OCI-M2 (cell line): Measurements from ENCODE around the gene ENKUR.
"Not testable (repeated sequence)": the region's sequence is repeated elsewhere in the genome, so short reads cannot be mapped to it uniquely, and the experiment has no call there.

Experiments
- DNase-seq: peaks from one replicate; lab custom pipeline; 2025; ENCODE audit not compliant: unreplicated experiment; lab: John Stamatoyannopoulos, UW

ENKUR gene

DNA sequence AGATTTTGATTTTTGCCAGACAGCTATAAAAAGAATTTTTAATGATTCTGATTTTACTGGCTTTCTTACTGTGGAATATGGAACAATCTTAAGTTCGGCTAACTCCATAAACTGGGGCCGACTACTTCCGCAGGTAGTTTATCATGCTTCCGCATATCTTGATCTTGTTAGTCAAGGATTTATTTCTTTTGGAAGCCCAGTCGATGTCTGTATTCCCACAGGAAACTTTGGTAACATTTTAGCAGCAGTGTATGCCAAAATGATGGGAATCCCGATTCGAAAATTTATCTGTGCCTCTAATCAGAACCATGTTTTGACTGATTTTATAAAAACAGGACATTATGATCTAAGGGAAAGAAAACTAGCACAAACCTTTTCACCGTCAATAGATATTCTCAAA is 8.6 kb upstream of the ENKUR start:
- DNase-seq, result no peak

- no peak for DNase-seq
Observed at GRCh38 chr10:25023278-25023677, 7.3 kb upstream of the ENKUR start.

GRCh38 chr10:25018703-25019102 is 2.7 kb upstream of the ENKUR start:
- no peak for DNase-seq

DNA sequence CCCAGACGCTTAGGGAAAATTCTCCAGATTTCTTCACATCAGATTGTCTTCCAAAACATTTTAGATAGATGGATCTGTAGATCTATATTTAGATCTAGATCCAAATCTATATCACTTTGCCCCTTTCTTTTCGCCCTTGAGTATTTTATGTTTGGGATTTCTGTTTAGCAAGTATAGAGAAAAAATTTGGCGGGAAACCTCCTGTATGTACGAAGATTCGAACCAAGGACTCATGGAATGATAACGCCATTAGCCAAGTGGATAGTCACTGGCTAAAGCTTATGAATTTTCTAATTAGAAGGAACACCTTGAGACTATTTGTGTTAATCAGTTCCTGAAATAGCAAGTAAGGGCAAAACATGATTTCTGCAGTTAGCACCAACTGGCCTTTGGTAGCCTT is 1.7 kb upstream of the ENKUR start:
- DNase-seq, result no peak

GRCh38 chr10:25017154-25017590 is 1.2 kb upstream of the ENKUR start:
- DNase-seq, result no peak

DNA sequence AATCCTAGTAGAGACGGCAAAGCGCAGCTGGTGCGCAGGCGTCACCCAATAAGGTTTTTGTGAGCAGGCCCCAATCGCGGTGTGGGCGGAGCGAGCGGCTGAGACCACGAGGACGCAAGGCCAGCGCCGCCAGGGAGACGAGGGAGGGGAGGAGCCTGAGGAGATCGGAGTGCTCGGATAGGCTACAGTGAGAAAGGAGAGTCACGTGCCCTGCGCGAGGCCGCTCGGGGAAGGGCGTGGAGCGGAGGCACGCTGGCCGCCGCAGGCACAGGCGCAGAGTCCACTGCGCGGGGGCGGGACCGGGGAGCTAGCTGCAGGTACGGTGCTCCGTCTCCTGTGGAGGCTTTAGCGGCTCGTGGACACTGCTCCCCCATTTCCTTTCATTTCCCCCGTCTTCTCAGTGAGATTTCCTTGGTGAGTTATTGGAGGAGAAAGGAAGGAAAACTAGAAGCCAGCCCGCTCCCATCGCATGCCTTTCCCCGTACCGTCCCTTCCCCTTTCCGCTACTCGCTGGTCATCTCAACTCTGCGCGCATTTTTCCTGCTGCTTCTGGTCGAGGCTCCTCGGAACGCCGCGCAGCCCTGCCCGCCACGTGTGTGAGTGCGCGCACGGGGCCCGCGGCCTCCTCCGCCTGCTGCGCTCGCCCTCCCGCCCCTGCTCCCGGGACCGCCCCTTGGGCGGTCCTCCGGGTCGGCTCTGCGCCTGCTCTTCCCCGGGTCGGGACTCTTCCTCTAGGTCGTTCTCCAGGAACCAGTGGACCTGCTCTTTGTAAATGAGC is 607 bp upstream of the ENKUR start, which contains the start of gene THNSL1:
Gene THNSL1, plus strand, starts transcription at position 237 of the 778 bp plus-strand sequence. CDS start 6,612 bp downstream, outside the sequence.
- peak; percentile 87 for DNase-seq

- DNase-seq, result no peak
Observed at GRCh38 chr10:25014579-25014978, 1.4 kb downstream of the ENKUR start.

- not testable (repeated sequence) for DNase-seq
Observed at GRCh38 chr10:25011591-25011990, 4.4 kb downstream of the ENKUR start.

DNA sequence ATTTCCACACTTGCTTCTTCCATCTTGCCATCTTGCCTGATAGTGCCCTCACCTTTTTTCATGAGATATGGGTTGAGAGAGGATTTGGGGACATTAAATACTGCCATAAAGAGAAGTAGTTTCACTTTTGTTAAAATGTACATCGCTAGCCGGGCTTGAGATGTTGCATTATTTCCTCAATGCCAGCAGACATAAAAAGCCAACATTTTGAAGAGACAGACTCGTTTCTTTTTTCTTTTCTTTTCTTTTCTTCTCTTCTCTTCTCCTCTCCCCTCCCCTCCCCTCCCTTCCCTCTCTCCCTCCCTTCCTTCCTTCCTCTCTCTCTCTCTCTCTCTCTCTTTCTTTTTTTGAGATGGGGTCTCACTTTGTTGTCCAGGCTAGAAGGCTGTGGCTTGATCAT is 17.9 kb downstream of the ENKUR start:
- no peak for DNase-seq

DNA sequence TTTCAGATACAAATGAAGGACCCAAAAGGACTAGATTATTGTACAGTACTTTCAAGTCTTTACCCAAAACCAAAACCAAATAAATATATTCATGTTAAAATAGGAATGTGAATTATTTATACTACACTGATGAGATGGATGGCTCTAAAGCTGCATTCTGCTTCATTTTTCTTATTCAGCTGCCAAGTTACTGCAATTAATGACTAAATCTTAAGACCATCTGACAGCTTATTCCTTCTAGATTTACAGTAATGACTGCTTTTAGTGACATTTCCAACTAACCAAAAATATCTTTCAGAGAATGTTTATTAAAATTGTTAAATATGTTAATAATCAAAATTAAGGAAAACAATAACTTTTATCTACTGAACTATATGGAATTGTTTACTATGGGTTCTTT is 20.9 kb downstream of the ENKUR start:
- no peak for DNase-seq

- DNase-seq, result no peak
Observed at GRCh38 chr10:24993237-24993958, 22.6 kb downstream of the ENKUR start.

- no peak for DNase-seq
Observed at GRCh38 chr10:24992512-24993133, 23.3 kb downstream of the ENKUR start.

GRCh38 chr10:24991298-24991697 is 24.7 kb downstream of the ENKUR start:
- no peak for DNase-seq

DNA sequence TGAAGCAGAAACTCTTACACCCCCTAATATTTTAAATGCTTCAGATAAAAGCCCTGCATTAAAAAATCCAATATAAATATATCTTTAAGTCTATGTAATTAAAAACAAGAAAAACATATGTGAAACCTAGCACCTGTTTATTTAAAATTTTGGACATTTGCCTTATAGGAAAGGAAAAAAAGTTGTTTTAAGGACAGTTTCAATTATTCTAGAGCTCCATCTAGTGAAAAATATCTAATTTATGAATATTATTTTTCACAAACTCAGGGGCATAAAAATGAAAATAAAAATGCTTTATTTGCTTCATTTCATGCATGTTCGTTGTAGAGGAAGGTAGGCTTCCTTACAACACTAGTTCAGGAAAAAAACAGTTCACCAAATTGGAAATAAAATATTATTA is 26.1 kb downstream of the ENKUR start:
- no peak for DNase-seq

DNA sequence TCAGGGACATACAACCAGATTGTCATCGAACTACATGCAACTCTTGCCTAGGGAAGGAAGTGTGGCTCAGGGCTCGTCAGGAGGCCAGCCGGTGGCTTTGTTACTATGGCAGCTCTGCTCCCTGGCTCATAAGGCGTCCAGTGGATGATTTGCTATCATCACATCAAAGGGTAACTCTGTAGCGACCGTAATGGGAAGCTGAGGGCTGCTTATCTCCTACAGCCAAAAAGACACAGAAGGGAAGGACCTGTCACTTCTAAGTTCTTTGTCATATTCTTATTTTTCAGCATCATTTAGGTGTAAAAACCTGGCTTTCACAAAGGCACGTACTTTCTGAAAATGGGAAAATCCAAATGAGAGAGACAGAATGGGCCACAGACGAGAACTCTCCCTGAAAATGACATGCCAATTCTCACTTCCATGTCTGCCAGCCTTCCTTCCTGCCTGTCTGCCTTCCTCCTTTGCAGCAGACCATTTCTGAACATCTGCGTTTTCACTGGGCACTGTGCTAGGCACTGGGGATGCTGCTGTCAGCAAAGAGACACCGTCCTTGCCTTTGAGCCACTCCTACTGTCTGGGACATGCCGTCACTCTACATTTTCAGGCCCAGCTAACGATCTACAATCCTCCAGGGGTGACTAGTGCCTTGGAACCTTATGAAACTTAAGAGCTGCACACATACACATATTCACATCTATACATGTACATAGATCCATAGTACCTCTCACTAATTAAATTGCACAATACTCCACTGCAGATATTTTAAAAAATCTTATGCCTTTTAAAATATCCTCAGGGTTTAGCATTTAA is 26.9 kb downstream of the ENKUR start:
- no peak for DNase-seq

GRCh38 chr10:24984906-24985305 is 31.1 kb downstream of the ENKUR start:
- no peak for DNase-seq

- DNase-seq, result no peak
Observed at GRCh38 chr10:24983946-24984345, 32.0 kb downstream of the ENKUR start.

- no peak for DNase-seq
Observed at GRCh38 chr10:24983130-24983529, 32.8 kb downstream of the ENKUR start.

GRCh38 chr10:24982319-24983112 is 33.4 kb downstream of the ENKUR start:
- no peak for DNase-seq

GRCh38 chr10:24981161-24981710 is 34.7 kb downstream of the ENKUR start:
- DNase-seq, result no peak
